Choroid plexus epithelial cell (primary cell): Measurements from ENCODE around the gene TSPO2.

Experiments
- DNase-seq: peaks from one replicate; pipeline ENCODE4 v3.0.0-alpha.2; 2010; ENCODE audit warnings: low read depth
- H3K4me3 ChIP-seq: 2 replicates; pipeline ENCODE4 v1.5.1; 2011; ENCODE audit warnings: low read depth, mild to moderate bottlenecking, control low read depth, low read length, moderate library complexity
- CTCF ChIP-seq: conservative IDR thresholded peaks from 2 replicates; pipeline ENCODE4 v1.5.1; 2011; ENCODE audit warnings: low read depth, mild to moderate bottlenecking, control low read depth, inconsistent platforms, low read length, moderate library complexity

Gene TSPO2

GRCh38 chr6:41080621-41081020 is 38.4 kb downstream of the TSPO2 start:
- no peak for TF ChIP-seq CTCF
- no peak for DNase-seq
- no peak overlapping the region for H3K4me3 ChIP-seq

- no peak overlapping the region for H3K4me3 ChIP-seq
- no peak for TF ChIP-seq CTCF
- no peak for DNase-seq
Measured at GRCh38 chr6:41083072-41083471, 40.8 kb downstream of the TSPO2 start.

- no peak for DNase-seq
- no peak overlapping the region for H3K4me3 ChIP-seq
- no peak for TF ChIP-seq CTCF
Measured at GRCh38 chr6:41085182-41085581, 42.9 kb downstream of the TSPO2 start.

GRCh38 chr6:41088451-41088850 is 46.2 kb downstream of the TSPO2 start:
- no peak overlapping the region for H3K4me3 ChIP-seq
- TF ChIP-seq CTCF: no peak
- peak; percentile 36 for DNase-seq

GRCh38 chr6:41090841-41091761 is 48.8 kb downstream of the TSPO2 start:
- TF ChIP-seq CTCF: no peak
- no peak overlapping the region for H3K4me3 ChIP-seq
- no peak for DNase-seq

GRCh38 chr6:41092421-41093140 is 50.3 kb downstream of the TSPO2 start:
- peak; percentile 62 for TF ChIP-seq CTCF
- peak; percentile 72 for DNase-seq
- H3K4me3 ChIP-seq: no peak overlapping the region
